Head of caudate nucleus (tissue), 42 donors: ENCODE data around the gene KRTAP10-11.
A peak's percentile ranks its signal among the peaks of the same experiment; 100 is the strongest.
"Not testable (repeated sequence)": the region's sequence is repeated elsewhere in the genome, so short reads cannot be mapped to it uniquely, and the experiment has no call there.

Experiments
- DNase-seq, 42 donors: peaks; one replicate each; pipeline versions ENCODE4 v3.0.0 to v3.0.0-alpha.2; 2020 to 2021; ENCODE audit warnings: mixed read lengths in 7 of 42
- intact Hi-C: fragments of 100-400 bp; cut with DNase I; formaldehyde crosslinking; loops from one replicate; pipeline ENCODE4 v1.15.0; 2022

The KRTAP10-11 gene

GRCh38 chr21:44686000-44686781 lies 40.0 kb downstream of the KRTAP10-11 start:
- intact Hi-C loops: no loop called here
- peak in 1 of 42 donors; percentile 13 for DNase-seq

- DNase-seq: peak in 2 of 42 donors; percentile 22 to 25
- intact Hi-C loops: no loop called here
Observed at GRCh38 chr21:44686843-44687561, 40.8 kb downstream of the KRTAP10-11 start.

- DNase-seq: peak in 3 of 42 donors; percentile 21 to 35 (median 28)
- intact Hi-C loops: no loop called here
Observed at GRCh38 chr21:44687671-44688070, 41.5 kb downstream of the KRTAP10-11 start.

- DNase-seq: peak in 1 of 42 donors; percentile 23
- intact Hi-C loops: not testable (repeated sequence)
Observed at GRCh38 chr21:44689740-44690139, 43.5 kb downstream of the KRTAP10-11 start.

- DNase-seq: no peak
- intact Hi-C loops: no loop called here
Observed at GRCh38 chr21:44691686-44692085, 45.5 kb downstream of the KRTAP10-11 start.

GRCh38 chr21:44692798-44693512 lies 46.7 kb downstream of the KRTAP10-11 start:
- no peak for DNase-seq
- intact Hi-C loops: no loop called here

- intact Hi-C loops: no loop called here
Observed at GRCh38 chr21:44694776-44695175, 48.6 kb downstream of the KRTAP10-11 start.

GRCh38 chr21:44695184-44695583 lies 49.0 kb downstream of the KRTAP10-11 start:
- peak in 4 of 42 donors; percentile 2 to 30 (median 22) for DNase-seq
- intact Hi-C loops: no loop called here

More at GRCh38 chr21:44694776-44695175, 48.6 kb downstream of the KRTAP10-11 start:
- peak in 4 of 42 donors; percentile 8 to 26 (median 16) for DNase-seq

- peak in 3 of 42 donors; percentile 8 to 14 (median 13) for DNase-seq
- intact Hi-C loops: no loop called here
Observed at GRCh38 chr21:44695641-44696040, 49.4 kb downstream of the KRTAP10-11 start.

GRCh38 chr21:44696572-44696971 lies 50.4 kb downstream of the KRTAP10-11 start:
- intact Hi-C loops: no loop called here
- DNase-seq: peak in 2 of 42 donors; percentile 5 to 10
